Adrenal gland (tissue), 12 donors: ENCODE results near the gene DGAT2. TPM values are rescaled to one million over a fixed set of nuclear protein-coding genes. Genes with fewer than 3 reads are reported as not detected.
A peak's percentile ranks its signal among the peaks of the same experiment; 100 is the strongest.

ENCODE experiments used
- DNase-seq, 7 donors: peaks; one replicate each; pipeline ENCODE4 v3.0.0-alpha.2; 2019 to 2020
- H3K27ac ChIP-seq, 5 donors: fragments of 200-600 bp; sonication (generic) in 4 of 5; 1 replicate in 3 of 5; 2 replicates in 2 of 5; pipeline versions ENCODE4 v1.5.1 to v1.8.0; 2016 to 2020; ENCODE audit warnings: mild to moderate bottlenecking in 1 of 5
- H3K27me3 ChIP-seq: fragments of 200-600 bp; 2 replicates; pipeline ENCODE4 v1.8.0; 2021
- H3K36me3 ChIP-seq, 2 donors: fragments of 200-600 bp; replicated peaks in 1 of 2; 1 replicate in 1 of 2; 2 replicates in 1 of 2; pipeline versions ENCODE4 v1.5.1 to v1.8.0; 2018 to 2022
- H3K4me1 ChIP-seq, 2 donors: fragments of 200-600 bp; replicated peaks in 1 of 2; 1 replicate in 1 of 2; 2 replicates in 1 of 2; pipeline versions ENCODE4 v1.5.1 to v1.8.0; 2018 to 2021
- H3K4me3 ChIP-seq, 4 donors: fragments of 200-600 bp; sonication (generic) in 3 of 4; one replicate each; pipeline ENCODE4 v1.5.1; 2016 to 2018
- H3K9me3 ChIP-seq, 3 donors: fragments of 200-600 bp; sonication (generic) in 1 of 3; replicated peaks in 1 of 3; 1 replicate in 2 of 3; 2 replicates in 1 of 3; pipeline versions ENCODE4 v1.5.1 to v1.8.0; 2016 to 2021
- POLR2A ChIP-seq, 2 donors: fragments of 450-650 bp; IDR thresholded peaks; one replicate each; pipeline ENCODE4 v1.6.1; 2017; ENCODE audit warnings: antibody characterized with exemption in 2 of 2, mild to moderate bottlenecking in 2 of 2, moderate library complexity in 1 of 2
- WGBS, 4 donors: extraction: QIAGEN DNeasy Blood & Tissue Kit in 2 of 4; methylation state at CpG; one replicate each; pipeline versions ENCODE4 v1.1.5 to v1.1.7; 2013 to 2017; 5-methylcytosine and 5-hydroxymethylcytosine counted together
- intact Hi-C, 2 donors: fragments of 100-400 bp; cut with DNase I; formaldehyde crosslinking; loops; one replicate each; pipeline versions ENCODE4 v1.14.1 to v1.15.0; 2022 to 2023
- polyA plus RNA-seq, 3 donors: library from polyadenylated mRNA; stranded (reverse); fragments of 200-250 nt in 2 of 3; fragments of 350-450 nt in 1 of 3; fragmentation: Illumina TruSeq in 1 of 3; extraction: RNeasy Lipid Tissue Mini Kit (QIAGEN cat#74804) in 1 of 3; gene quantifications; one replicate each; pipeline ENCODE4 v1.2.3, GENCODE V29; 2013 to 2014
- total RNA-seq, 9 donors: library from RNA; depleted of rRNA in 4 of 9; stranded (reverse); fragments of >200 nt in 4 of 9; fragments of 120-200 nt in 1 of 9; fragmentation: NEBNext Ultra II Directional in 1 of 9; extraction: Animal tissue kit (Norgen Biotek cat#: 25700) in 1 of 9; gene quantifications; one replicate each; pipeline versions ENCODE4 v1.1.0 to v1.2.4, GENCODE V29; 2013 to 2023
- TF ChIP-seq, protein P1 (sequence below), 6 experiments: fragments of 450-650 bp in 4 of 6; fragments of 200-600 bp in 2 of 6; sonication (generic) in 1 of 6; IDR thresholded peaks; 1 replicate in 5 of 6; 2 replicates in 1 of 6; pipeline versions ENCODE4 v1.5.1 to v1.8.0; 2016 to 2021; ENCODE audit warnings: antibody characterized with exemption in 6 of 6, mild to moderate bottlenecking in 2 of 6, moderate library complexity in 1 of 6
- donor health status: healthy with polysubstance abuse.
- donor health status: Bipolar disorder and iron deficiency.
- donor health status: DM: yes; HTN: yes; CAD: no.
- donor health status: DM: no; HTN: no; CAD: no.
- donor health status: DM: no; HTN: no; CAD: no.
- donor health status: DM: yes; HTN: yes; CAD: no.

DGAT2 gene
- total and polyA plus RNA-seq, 12 donors = 2.1 to 79.2 (median 7.5) TPM

DNA sequence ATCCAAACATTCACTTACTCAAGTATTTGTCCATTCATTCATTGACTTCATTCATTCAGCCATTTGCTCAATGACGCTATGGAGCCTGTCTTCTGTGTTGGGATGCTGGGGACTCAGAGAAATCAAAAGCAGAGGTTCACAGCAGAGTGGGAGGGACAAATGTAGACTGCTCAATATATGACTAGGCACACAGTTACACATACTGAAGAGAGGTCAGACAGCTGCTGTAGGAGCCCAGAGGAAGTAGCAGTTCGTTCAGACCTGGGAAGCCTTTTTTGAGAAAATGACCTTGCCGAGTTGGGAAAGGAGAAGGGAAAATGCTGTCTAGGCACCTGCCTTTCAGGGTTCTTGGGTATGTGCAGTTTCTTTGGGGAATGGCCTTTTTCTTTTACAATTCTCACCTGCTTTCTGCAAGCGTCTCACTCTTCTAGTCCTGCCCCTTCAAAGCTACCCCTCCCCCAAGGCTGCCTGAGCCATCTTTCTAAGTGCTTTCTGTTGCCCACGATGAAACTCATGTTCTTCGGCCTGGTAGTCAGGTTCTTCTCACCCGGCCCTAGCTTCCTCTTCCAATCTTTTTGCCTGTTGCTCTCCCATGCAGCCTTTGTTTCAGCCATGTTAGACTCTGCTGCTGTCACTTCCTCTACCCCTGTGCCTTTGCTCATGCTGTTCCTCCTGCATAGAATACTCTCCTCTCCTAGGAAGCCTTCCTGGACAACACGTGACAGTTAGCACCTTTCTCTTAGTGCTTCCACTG is 42.2 kb downstream of the DGAT2 start:
- H3K4me3 ChIP-seq = no peak overlapping the region
- no peak for TF ChIP-seq POLR2A (IDR thresholded peaks at IDR 0.05)
- TF ChIP-seq, protein P1, sequence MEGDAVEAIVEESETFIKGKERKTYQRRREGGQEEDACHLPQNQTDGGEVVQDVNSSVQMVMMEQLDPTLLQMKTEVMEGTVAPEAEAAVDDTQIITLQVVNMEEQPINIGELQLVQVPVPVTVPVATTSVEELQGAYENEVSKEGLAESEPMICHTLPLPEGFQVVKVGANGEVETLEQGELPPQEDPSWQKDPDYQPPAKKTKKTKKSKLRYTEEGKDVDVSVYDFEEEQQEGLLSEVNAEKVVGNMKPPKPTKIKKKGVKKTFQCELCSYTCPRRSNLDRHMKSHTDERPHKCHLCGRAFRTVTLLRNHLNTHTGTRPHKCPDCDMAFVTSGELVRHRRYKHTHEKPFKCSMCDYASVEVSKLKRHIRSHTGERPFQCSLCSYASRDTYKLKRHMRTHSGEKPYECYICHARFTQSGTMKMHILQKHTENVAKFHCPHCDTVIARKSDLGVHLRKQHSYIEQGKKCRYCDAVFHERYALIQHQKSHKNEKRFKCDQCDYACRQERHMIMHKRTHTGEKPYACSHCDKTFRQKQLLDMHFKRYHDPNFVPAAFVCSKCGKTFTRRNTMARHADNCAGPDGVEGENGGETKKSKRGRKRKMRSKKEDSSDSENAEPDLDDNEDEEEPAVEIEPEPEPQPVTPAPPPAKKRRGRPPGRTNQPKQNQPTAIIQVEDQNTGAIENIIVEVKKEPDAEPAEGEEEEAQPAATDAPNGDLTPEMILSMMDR (IDR thresholded peaks at IDR 0.05) = no peak
- no peaks in the 10 kb centered on the region for H3K36me3 ChIP-seq
- intact Hi-C loops = no loop called here
- H3K9me3 ChIP-seq = no peaks in the 10 kb centered on the region
- DNase-seq = peak in 2 of 7 donors; percentile 10 to 24
- H3K27me3 ChIP-seq = no peaks in the 10 kb centered on the region
- WGBS, 4 donors = 71 to 75% (median 73%) methylated on average over 8 of the region's 8 CpGs
- H3K27ac ChIP-seq = no peak overlapping the region
- peaks cover 0 to 6% of the 10 kb centered on the region in 2 donors for H3K4me1 ChIP-seq

DNA sequence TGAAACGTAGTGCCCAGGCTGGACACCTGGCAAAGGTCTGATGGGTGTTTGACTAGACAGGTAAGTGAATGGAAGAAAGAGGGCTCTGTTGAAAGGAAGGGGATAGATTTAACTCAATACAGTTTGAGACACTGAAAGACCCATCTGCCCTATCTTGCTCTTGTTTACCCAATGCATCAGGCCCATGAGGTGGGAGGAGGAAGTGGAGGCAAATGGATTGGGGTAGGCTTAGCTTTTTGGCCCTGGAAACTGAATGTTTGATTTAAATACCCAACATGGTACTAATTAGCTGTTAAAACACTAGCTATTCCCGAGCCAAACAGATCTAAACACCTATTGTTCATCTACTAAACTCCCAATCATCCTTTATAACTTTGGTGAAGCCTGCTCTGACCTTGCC is 42.9 kb downstream of the DGAT2 start:
- peak in 1 of 7 donors; percentile 9 for DNase-seq
- Histone ChIP-seq H3K4me1 (peaks cover 6 to 12% of the 10 kb centered on the region in 2 donors), H3K4me3 (no peak overlapping the region), H3K9me3 (no peaks in the 10 kb centered on the region), H3K36me3 (no peaks in the 10 kb centered on the region), H3K27ac (no peak overlapping the region), H3K27me3 (no peaks in the 10 kb centered on the region)
- 57 to 88% (median 78%) methylated on average over 2 of the region's 2 CpGs for WGBS, 4 donors
- TF ChIP-seq POLR2A (IDR thresholded peaks at IDR 0.05) = no peak
- TF ChIP-seq, protein P1 (IDR thresholded peaks at IDR 0.05) = no peak
- intact Hi-C loops = no loop called here

DNA sequence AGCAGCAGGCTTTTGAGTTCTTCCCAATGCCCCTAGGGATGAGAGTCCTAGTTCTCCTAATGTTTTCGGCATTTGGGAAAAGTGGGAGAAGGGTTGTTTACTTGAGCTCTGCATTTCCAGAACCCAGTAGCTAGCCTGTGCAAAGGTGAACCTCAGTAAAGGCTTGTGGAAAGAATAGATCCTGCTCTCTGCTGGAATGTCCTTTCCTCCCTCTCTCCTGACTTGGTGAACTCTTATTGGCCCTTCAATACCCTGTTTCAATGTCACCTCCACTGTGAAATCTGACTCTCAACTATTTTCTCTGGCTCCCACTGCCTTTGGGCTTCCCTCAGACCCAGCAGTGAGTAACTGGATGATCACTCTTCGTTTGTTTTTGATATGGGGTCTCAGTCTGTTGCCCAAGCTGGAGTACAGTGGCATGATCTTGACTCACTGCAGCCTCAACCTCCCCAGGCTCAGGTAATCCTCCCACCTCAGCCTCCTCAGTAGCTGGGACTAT is 44.0 kb downstream of the DGAT2 start:
- Histone ChIP-seq H3K4me1 (peaks cover 14 to 23% of the 10 kb centered on the region in 2 donors), H3K27me3 (no peaks in the 10 kb centered on the region), H3K4me3 (no peak overlapping the region), H3K27ac (no peak overlapping the region), H3K36me3 (no peaks in the 10 kb centered on the region), H3K9me3 (no peaks in the 10 kb centered on the region)
- WGBS, 4 donors = 81 to 88% (median 85%) methylated on average over 2 of the region's 2 CpGs
- DNase-seq = peak in 2 of 7 donors; percentile 3 to 25
- intact Hi-C loops = no loop called here
- no peak for TF ChIP-seq POLR2A (IDR thresholded peaks at IDR 0.05)
- TF ChIP-seq, protein P1 (IDR thresholded peaks at IDR 0.05) = no peak

DNA sequence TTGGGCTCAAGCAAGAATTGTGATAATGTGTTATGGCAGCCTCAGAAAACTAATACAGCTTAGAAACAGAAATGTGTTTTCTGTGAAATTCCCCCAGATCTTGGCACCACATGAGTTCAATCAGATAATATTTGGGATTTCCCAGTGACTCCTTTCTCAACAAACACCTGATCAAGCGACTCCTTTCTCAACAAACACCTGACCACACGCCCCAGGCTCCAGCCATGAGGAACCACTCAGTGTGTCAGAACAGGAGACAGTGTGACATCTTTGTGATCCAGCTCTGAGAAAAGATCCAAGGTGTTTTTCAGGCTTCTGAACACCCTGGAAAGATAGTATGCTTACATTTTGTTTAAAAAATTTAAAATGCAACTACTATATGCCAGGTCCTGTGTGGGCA is 44.5 kb downstream of the DGAT2 start:
- no peaks in the 10 kb centered on the region for H3K27me3 ChIP-seq
- H3K27ac ChIP-seq = no peak overlapping the region
- no peaks in the 10 kb centered on the region for H3K9me3 ChIP-seq
- TF ChIP-seq POLR2A (IDR thresholded peaks at IDR 0.05) = no peak
- TF ChIP-seq, protein P1 (IDR thresholded peaks at IDR 0.05) = no peak
- intact Hi-C loops = no loop called here
- H3K4me3 ChIP-seq = no peak overlapping the region
- peak in 1 of 7 donors; percentile 3 for DNase-seq
- 75 to 94% (median 85%) methylated on average over 2 of the region's 2 CpGs for WGBS, 4 donors
- H3K4me1 ChIP-seq = peaks cover 14 to 25% of the 10 kb centered on the region in 2 donors
- H3K36me3 ChIP-seq = no peaks in the 10 kb centered on the region
